Fibroblast of villous mesenchyme (primary cell): ENCODE measurements around the gene ST6GALNAC5. TPM values are rescaled to one million over a fixed set of nuclear protein-coding genes. Genes with fewer than 3 reads are reported as not detected.

Experiments used
- DNase-seq: peaks from one replicate; pipeline ENCODE4 v3.0.0-alpha.2; 2010; ENCODE audit warnings: low read depth
- H3K4me3 ChIP-seq: 2 replicates; pipeline ENCODE4 v1.5.1; 2011; ENCODE audit warnings: low read depth, mild to moderate bottlenecking, low read length
- total RNA-seq: library from RNA; depleted of rRNA; stranded (reverse); fragments of >200 nt; gene quantifications from 2 replicates; pipeline ENCODE4 v1.2.3, GENCODE V29; 2012
- TF ChIP-seq, protein P1 (sequence below): IDR thresholded peaks from 2 replicates; pipeline ENCODE4 v1.5.1; 2012; ENCODE audit warnings: low read depth, mild to moderate bottlenecking, low read length; ENCODE audit not compliant: insufficient read depth

ST6GALNAC5 gene
- total RNA-seq, 1 donor = 155 TPM

DNA sequence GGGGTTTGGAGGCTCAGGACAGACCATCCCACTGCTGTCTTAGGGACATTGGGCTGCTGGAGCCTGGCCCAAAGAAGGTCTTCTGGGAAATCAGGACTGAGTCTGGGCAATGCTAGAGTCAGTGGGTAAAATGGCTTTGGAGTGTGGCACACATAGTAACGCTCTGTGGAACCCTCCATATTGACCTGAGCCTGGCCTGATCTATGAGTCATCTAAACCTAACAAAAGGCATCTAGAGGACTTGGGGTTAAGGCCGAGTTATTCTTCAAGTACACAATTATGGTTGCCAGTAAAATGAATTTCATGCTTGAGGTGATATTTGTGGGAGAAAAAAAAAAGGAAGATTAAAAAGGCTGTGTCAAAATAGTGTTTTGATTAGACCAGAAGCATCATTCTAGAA lies 77.7 kb downstream of the ST6GALNAC5 start:
- H3K4me3 ChIP-seq = no peak overlapping the region
- TF ChIP-seq, protein P1, sequence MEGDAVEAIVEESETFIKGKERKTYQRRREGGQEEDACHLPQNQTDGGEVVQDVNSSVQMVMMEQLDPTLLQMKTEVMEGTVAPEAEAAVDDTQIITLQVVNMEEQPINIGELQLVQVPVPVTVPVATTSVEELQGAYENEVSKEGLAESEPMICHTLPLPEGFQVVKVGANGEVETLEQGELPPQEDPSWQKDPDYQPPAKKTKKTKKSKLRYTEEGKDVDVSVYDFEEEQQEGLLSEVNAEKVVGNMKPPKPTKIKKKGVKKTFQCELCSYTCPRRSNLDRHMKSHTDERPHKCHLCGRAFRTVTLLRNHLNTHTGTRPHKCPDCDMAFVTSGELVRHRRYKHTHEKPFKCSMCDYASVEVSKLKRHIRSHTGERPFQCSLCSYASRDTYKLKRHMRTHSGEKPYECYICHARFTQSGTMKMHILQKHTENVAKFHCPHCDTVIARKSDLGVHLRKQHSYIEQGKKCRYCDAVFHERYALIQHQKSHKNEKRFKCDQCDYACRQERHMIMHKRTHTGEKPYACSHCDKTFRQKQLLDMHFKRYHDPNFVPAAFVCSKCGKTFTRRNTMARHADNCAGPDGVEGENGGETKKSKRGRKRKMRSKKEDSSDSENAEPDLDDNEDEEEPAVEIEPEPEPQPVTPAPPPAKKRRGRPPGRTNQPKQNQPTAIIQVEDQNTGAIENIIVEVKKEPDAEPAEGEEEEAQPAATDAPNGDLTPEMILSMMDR = no peak
- DNase-seq = no peak

DNA sequence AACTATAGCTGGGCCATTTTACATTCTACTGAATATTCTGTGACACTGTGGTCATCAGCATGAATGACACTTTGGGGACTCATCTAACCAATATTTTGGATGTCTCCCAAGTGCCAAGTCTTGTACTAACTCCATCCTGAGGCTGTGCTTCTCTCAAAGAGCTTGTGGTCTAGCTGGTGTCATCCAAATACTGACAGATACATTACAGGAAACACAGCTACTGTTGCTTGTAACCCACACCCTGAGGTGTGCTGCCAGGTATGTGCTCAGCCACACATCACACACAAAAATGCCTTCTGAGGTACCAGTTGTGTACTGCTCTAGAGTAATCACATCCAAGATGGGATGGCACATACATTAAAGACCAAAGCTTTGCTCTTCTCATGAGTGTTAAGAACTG lies 81.6 kb downstream of the ST6GALNAC5 start:
- DNase-seq = no peak
- H3K4me3 ChIP-seq = no peak overlapping the region
- TF ChIP-seq, protein P1 = no peak

DNA sequence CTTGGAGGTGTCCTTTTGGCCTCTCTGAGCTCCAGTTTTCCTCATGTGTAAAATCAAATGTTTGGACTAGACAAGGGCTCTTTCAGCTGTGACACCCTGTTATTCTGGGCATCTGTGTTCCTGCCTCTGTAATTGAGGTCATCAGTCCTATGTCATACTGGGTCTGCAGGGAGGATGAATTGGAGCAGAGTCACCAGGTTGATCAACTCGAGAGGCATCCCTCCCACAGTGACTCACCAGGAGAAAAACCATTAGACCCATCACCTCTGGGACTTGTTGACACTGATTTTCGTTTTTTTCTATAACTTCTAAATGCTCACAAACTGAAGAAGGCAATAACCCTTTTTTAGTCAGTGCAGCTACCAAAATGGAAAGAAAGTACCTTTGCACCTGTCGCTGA lies 82.2 kb downstream of the ST6GALNAC5 start:
- no peak overlapping the region for H3K4me3 ChIP-seq
- TF ChIP-seq, protein P1 = no peak
- DNase-seq = peak; percentile 60

DNA sequence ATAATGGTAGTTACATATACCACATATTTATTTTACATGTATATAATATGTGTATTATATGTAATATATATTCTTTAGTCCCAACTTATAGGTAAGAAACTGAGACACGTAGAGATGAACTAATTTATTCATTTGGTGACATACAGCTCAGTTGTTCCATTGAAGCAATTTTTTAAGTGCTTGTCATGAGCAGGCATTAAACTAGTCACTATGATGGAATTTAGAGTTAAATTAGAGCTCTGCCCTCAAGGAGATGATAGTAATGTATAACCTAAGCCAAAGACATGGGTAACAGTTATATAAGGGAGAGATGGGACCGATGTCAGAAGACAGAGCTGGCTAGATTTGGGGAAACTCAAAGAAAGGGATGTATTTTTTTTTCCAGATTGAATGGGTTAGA lies 83.0 kb downstream of the ST6GALNAC5 start:
- no peak for DNase-seq
- TF ChIP-seq, protein P1 = no peak
- no peak overlapping the region for H3K4me3 ChIP-seq

DNA sequence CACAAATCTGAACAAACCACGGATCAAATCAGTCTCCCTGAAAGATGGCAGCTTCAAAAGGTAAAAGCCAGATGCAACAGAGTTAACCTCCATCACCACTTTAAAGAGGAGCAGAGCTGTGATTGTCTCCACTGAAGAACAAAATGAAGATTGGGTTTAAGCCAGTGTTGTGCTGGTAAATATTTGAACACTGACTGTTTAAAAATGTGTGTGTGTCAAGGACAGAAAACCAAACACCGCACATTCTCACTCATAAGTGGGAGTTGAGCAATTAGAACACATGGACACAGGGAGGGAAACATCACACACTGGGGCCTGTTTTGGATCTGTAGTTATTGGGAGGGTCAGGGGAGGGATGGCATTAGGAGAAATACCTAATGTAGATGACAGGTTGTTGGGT lies 83.9 kb downstream of the ST6GALNAC5 start:
- TF ChIP-seq, protein P1 = no peak
- no peak overlapping the region for H3K4me3 ChIP-seq
- DNase-seq = peak; percentile 60

DNA sequence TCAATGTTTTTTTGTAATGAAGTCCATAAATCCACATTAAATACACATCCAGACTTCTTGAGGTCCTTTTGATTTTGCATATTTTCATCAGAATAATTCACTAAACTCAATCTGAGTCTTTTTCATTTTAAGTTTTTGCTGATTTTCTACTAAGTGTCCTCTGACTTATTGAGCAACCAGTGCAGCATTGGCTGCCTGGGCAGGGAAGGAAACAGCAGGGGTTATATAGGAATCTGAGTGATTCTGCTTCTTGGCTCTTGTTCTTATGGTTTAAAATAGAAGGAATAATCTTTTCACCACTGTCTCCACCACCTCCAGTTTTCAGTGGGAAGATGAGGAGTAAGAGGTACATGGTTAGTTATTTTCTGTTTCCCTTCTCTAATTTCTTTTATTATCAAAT lies 88.4 kb downstream of the ST6GALNAC5 start:
- DNase-seq = peak; percentile 12
- no peak overlapping the region for H3K4me3 ChIP-seq
- TF ChIP-seq, protein P1 = no peak

DNA sequence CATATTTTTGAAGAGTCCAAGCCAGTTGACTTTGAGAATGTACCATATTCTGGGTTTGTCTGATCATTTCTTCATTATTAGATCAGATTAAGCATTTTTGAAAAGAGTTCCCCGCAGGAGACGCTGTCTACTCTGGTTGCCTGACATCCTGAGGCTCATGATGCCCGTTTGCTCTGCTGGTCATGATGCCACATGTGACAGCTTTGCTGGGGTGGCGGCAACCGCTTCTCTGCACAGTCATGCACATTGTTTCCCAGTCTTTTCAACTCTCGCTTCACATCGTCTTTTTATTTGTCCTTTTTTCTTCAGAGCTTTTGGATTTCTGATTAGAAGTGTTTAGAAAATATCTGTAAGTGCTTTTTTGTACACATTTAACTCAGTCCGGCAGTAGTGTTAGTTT lies 90.7 kb downstream of the ST6GALNAC5 start:
- TF ChIP-seq, protein P1 = no peak
- no peak for DNase-seq
- no peak overlapping the region for H3K4me3 ChIP-seq
